Stomach (tissue), 9 donors: ENCODE data around the gene HADH. TPM values are rescaled to one million over a fixed set of nuclear protein-coding genes. Genes with fewer than 3 reads are reported as not detected.

Experiments used
- DNase-seq, 2 donors: peaks; one replicate each; pipeline versions ENCODE4 v3.0.0 to v3.0.0-alpha.2; 2013 to 2019
- H3K27ac ChIP-seq, 5 donors: fragments of 200-600 bp in 4 of 5; sonication (generic) in 4 of 5; one replicate each; pipeline ENCODE4 v1.5.1; 2013 to 2019; ENCODE audit warnings: mild to moderate bottlenecking in 1 of 5, moderate library complexity in 1 of 5
- H3K27me3 ChIP-seq, 3 donors: fragments of 200-600 bp; sonication (generic); one replicate each; pipeline ENCODE4 v1.5.1; 2017 to 2019; ENCODE audit warnings: mixed run types in 1 of 3
- H3K36me3 ChIP-seq, 4 donors: fragments of 200-600 bp; sonication (generic); 1 replicate in 3 of 4; 2 replicates in 1 of 4; pipeline ENCODE4 v1.5.1; 2016 to 2019
- H3K4me1 ChIP-seq, 4 donors: fragments of 200-600 bp; sonication (generic); one replicate each; pipeline ENCODE4 v1.5.1; 2016 to 2019
- H3K4me3 ChIP-seq, 4 donors: fragments of 200-600 bp; sonication (generic) in 3 of 4; one replicate each; pipeline ENCODE4 v1.5.1; 2016 to 2019; ENCODE audit warnings: mild to moderate bottlenecking in 1 of 4
- H3K9me3 ChIP-seq, 4 donors: fragments of 200-600 bp; sonication (generic); one replicate each; pipeline ENCODE4 v1.5.1; 2016 to 2019
- EP300 ChIP-seq: sonication (generic); formaldehyde crosslinking; IDR thresholded peaks from one replicate; pipeline ENCODE4 v1.6.1; 2017; ENCODE audit warnings: antibody characterized with exemption
- POLR2A ChIP-seq, 4 donors: fragments of 450-650 bp; IDR thresholded peaks; one replicate each; pipeline ENCODE4 v1.6.1; 2016; ENCODE audit warnings: antibody characterized with exemption in 4 of 4, control low read depth in 2 of 4, mild to moderate bottlenecking in 1 of 4, moderate library complexity in 1 of 4
- POLR2AphosphoS5 ChIP-seq, 3 donors: sonication (generic); formaldehyde crosslinking; IDR thresholded peaks; one replicate each; pipeline ENCODE4 v1.6.1; 2016; ENCODE audit warnings: antibody characterized with exemption in 3 of 3
- WGBS, 5 donors: extraction: QIAGEN DNeasy Blood & Tissue Kit in 3 of 5; methylation state at CpG; one replicate each; pipeline versions ENCODE4 v1.1.5 to v1.1.7; 2013 to 2018; 5-methylcytosine and 5-hydroxymethylcytosine counted together
- intact Hi-C: fragments of 100-400 bp; cut with DNase I; formaldehyde crosslinking; loops from one replicate; pipeline ENCODE4 v1.15.1; 2023; ENCODE audit warnings: low total_unique reads
- polyA plus RNA-seq, 3 donors: library from polyadenylated mRNA; stranded (reverse); fragments of 200-250 nt; gene quantifications; one replicate each; pipeline ENCODE4 v1.2.3, GENCODE V29; 2013
- total RNA-seq, 5 donors: library from RNA; depleted of rRNA; stranded (reverse); fragments of >200 nt; gene quantifications; one replicate each; pipeline versions ENCODE4 v1.1.0 to v1.2.3, GENCODE V29; 2014 to 2016
- TF ChIP-seq, protein P1 (sequence below), 7 experiments: fragments of 450-650 bp in 4 of 7; fragments of 200-600 bp in 3 of 7; sonication (generic) in 3 of 7; IDR thresholded peaks; one replicate each; pipeline ENCODE4 v1.5.1; 2016 to 2019; ENCODE audit warnings: antibody characterized with exemption in 7 of 7, control low read depth in 2 of 7, mild to moderate bottlenecking in 1 of 7
- donor health status: healthy with polysubstance abuse.
- donor health status: Bipolar disorder and iron deficiency.
- donor health status: healthy.

The HADH gene
- total and polyA plus RNA-seq, 8 donors, result 51.6 to 118 (median 64.7) TPM

DNA sequence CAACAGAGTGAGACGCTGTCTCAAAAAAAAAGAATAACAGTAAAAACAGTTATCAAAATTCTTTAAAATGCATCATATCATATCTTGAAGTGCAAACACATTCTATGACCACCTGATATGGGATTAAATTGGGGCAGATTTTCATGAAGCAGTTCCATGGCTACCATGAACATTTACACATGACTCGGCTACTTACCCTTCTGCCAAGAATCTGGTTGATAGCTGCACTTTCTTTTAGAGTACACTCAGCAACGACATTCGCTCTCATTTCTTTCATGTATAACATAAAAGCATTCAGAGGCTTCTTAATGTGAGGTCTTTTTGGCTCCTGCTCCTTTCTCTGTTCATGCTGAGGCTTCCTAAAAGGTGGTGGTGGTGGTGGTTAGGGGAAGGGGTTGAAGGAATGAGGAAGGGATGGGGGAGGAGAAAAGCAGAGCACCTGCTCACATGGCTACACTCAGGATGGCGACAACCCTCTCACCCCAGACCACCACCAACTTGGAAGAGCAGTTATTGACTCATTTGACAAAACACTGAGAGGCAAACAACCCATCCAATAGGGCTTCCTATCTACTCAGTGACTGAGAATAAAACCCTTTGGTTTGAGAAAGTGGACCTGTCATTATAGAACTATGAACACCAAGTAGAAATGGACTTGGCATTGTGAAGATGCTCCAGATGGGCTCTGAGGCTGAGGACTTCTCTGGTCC lies 88.5 kb downstream of the HADH start:
- TF ChIP-seq, protein P1, sequence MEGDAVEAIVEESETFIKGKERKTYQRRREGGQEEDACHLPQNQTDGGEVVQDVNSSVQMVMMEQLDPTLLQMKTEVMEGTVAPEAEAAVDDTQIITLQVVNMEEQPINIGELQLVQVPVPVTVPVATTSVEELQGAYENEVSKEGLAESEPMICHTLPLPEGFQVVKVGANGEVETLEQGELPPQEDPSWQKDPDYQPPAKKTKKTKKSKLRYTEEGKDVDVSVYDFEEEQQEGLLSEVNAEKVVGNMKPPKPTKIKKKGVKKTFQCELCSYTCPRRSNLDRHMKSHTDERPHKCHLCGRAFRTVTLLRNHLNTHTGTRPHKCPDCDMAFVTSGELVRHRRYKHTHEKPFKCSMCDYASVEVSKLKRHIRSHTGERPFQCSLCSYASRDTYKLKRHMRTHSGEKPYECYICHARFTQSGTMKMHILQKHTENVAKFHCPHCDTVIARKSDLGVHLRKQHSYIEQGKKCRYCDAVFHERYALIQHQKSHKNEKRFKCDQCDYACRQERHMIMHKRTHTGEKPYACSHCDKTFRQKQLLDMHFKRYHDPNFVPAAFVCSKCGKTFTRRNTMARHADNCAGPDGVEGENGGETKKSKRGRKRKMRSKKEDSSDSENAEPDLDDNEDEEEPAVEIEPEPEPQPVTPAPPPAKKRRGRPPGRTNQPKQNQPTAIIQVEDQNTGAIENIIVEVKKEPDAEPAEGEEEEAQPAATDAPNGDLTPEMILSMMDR (IDR thresholded peaks at IDR 0.05), result no peak
- no peak for TF ChIP-seq POLR2AphosphoS5 (IDR thresholded peaks at IDR 0.05)
- no peak for TF ChIP-seq EP300
- no peak for TF ChIP-seq POLR2A (IDR thresholded peaks at IDR 0.05)
- Histone ChIP-seq H3K4me1 (no peaks in the 10 kb centered on the region), H3K9me3 (no peaks in the 10 kb centered on the region), H3K27ac (no peak overlapping the region), H3K36me3 (no peaks in the 10 kb centered on the region), H3K27me3 (no peaks in the 10 kb centered on the region), H3K4me3 (no peak overlapping the region)
- intact Hi-C loops, result no loop called here
- WGBS, 5 donors, result 37 to 76% (median 55%) methylated on average over 5 of the region's 5 CpGs
- DNase-seq, result no peak

DNA sequence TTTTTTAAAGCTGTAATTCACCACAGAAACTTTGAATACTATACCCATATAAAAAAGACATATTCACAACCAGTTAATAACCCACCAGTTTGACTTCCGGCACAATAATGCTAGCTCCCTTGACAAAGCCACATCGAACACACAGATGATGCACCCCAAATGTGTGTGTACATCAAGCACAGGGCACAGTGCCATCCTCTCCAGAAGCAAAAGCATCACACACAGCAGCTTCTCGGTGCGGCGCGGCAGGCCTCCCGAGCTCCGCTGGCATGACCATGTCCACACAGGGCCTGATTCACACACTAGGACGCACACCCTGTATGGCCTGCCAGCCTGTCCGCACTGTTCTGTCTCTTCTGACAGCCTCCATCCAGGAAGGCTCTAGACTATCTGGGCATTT lies 91.1 kb downstream of the HADH start:
- no peaks in the 10 kb centered on the region for H3K27me3 ChIP-seq
- WGBS, 5 donors, result 92 to 94% (median 93%) methylated on average over 10 of the region's 10 CpGs
- intact Hi-C loops, result no loop called here
- H3K9me3 ChIP-seq, result no peaks in the 10 kb centered on the region
- H3K4me1 ChIP-seq, result no peaks in the 10 kb centered on the region
- no peak overlapping the region for H3K4me3 ChIP-seq
- no peak overlapping the region for H3K27ac ChIP-seq
- TF ChIP-seq EP300 (no peak), POLR2A (IDR thresholded peaks at IDR 0.05) (no peak), POLR2AphosphoS5 (IDR thresholded peaks at IDR 0.05) (no peak)
- TF ChIP-seq, protein P1 (IDR thresholded peaks at IDR 0.05), result no peak
- H3K36me3 ChIP-seq, result no peaks in the 10 kb centered on the region
- DNase-seq, result no peak

DNA sequence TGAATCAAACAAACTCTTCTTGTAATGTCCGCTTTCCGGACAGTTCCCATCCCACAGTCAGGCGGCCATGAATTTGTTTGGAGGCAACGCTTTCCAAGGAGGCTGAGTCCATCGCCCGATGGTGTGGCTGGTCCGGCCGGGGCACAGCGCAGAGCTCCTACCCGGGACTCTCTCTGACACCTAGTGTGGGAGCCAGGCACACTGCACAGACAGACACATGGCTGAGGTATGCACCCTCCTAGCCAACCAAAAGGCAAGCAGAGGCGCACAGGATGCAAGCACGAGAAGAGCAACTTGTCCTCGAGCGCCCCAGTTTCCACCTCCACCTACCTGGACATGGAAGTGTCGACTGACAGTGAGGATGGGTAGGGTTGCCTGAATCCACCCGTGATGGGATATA lies 91.6 kb downstream of the HADH start:
- Histone ChIP-seq H3K27ac (no peak overlapping the region), H3K36me3 (no peaks in the 10 kb centered on the region), H3K9me3 (no peaks in the 10 kb centered on the region), H3K4me3 (no peak overlapping the region), H3K4me1 (no peaks in the 10 kb centered on the region), H3K27me3 (no peaks in the 10 kb centered on the region)
- no peak for TF ChIP-seq POLR2A (IDR thresholded peaks at IDR 0.05)
- TF ChIP-seq, protein P1 (IDR thresholded peaks at IDR 0.05), result no peak
- TF ChIP-seq POLR2AphosphoS5 (IDR thresholded peaks at IDR 0.05), result no peak
- DNase-seq, result no peak
- 86 to 94% (median 91%) methylated on average over 16 of the region's 16 CpGs for WGBS, 5 donors
- intact Hi-C loops, result no loop called here

Other genes starting within 250 kb of the HADH start
- 10 to 100 TPM; 11.2 to 85.8 (median 71.6) TPM for gene SGMS2, start 165.0 kb upstream of the HADH start, total RNA-seq
- gene SGMS2, start 165.0 kb upstream of the HADH start, polyA plus RNA-seq, result 1 to 10 TPM; 2.4 to 4.3 (median 4.3) TPM
- gene CYP2U1, start 58.3 kb upstream of the HADH start, total RNA-seq, result 10 to 100 TPM in 1 of 5 donors, 1 to 10 TPM in 3, under 1 TPM in 1; 0.58 to 10.7 (median 6.4) TPM
- 1 to 10 TPM; 1.1 to 2.6 (median 1.1) TPM for gene CYP2U1, start 58.3 kb upstream of the HADH start, polyA plus RNA-seq
- gene LEF1, start 179.0 kb downstream of the HADH start, total RNA-seq, result 10 to 100 TPM in 1 of 5 donors, 1 to 10 TPM in 2, not detected in 2; 2.3 to 11.0 (median 6.2) TPM
- 1 to 10 TPM in 2 of 3 donors, under 1 TPM in 1; 0.81 to 3.8 (median 1.4) TPM for gene LEF1, start 179.0 kb downstream of the HADH start, polyA plus RNA-seq